HG03521 (cell line): ENCODE measurements around the gene NTN5.
"Not testable (repeated sequence)": the region's sequence is repeated elsewhere in the genome, so short reads cannot be mapped to it uniquely, and the experiment has no call there.

ENCODE experiments used
- ATAC-seq: cut with Tn5 transposase; IDR thresholded peaks from one replicate; pipeline ENCODE4 v1.9.1; 2021; ENCODE audit warnings: mild to moderate bottlenecking, moderate library complexity; ENCODE audit not compliant: unreplicated experiment

Gene NTN5

GRCh38 chr19:48670699-48671445 lies 1.9 kb downstream of the NTN5 start:
- ATAC-seq: no peak

- no peak for ATAC-seq
Measured at GRCh38 chr19:48669903-48670668, 2.7 kb downstream of the NTN5 start.

GRCh38 chr19:48668761-48669160 lies 4.1 kb downstream of the NTN5 start:
- no peak for ATAC-seq

GRCh38 chr19:48668332-48668731 lies 4.5 kb downstream of the NTN5 start:
- no peak for ATAC-seq

GRCh38 chr19:48665786-48666185 lies 7.0 kb downstream of the NTN5 start:
- no peak for ATAC-seq

GRCh38 chr19:48664476-48664875 lies 8.3 kb downstream of the NTN5 start:
- no peak for ATAC-seq

GRCh38 chr19:48663667-48664066 lies 9.2 kb downstream of the NTN5 start:
- ATAC-seq: no peak

GRCh38 chr19:48661711-48662090 lies 11.1 kb downstream of the NTN5 start:
- ATAC-seq: no peak

GRCh38 chr19:48660852-48661710 lies 11.7 kb downstream of the NTN5 start:
- peak; percentile 71 for ATAC-seq

GRCh38 chr19:48659768-48660167 lies 13.0 kb downstream of the NTN5 start:
- ATAC-seq: no peak

GRCh38 chr19:48658483-48658882 lies 14.3 kb downstream of the NTN5 start:
- no peak for ATAC-seq

GRCh38 chr19:48657828-48658227 lies 15.0 kb downstream of the NTN5 start:
- not testable (repeated sequence) for ATAC-seq

GRCh38 chr19:48656840-48657474 lies 15.9 kb downstream of the NTN5 start:
- ATAC-seq: no peak

GRCh38 chr19:48654299-48655059 lies 18.3 kb downstream of the NTN5 start:
- no peak for ATAC-seq

- ATAC-seq: no peak
Measured at GRCh38 chr19:48651683-48652048, 21.2 kb downstream of the NTN5 start.

GRCh38 chr19:48650974-48651682 lies 21.7 kb downstream of the NTN5 start:
- ATAC-seq: no peak

GRCh38 chr19:48648134-48648533 lies 24.7 kb downstream of the NTN5 start:
- no peak for ATAC-seq

GRCh38 chr19:48646722-48647216 lies 26.0 kb downstream of the NTN5 start:
- no peak for ATAC-seq

GRCh38 chr19:48646001-48646721 lies 26.7 kb downstream of the NTN5 start, which contains the start of gene CA11:
TSS of gene CA11 (minus strand) at chr19:48646187. CDS start at chr19:48645632, 555 bp downstream.
- peak; percentile 73 for ATAC-seq
